ENCODE measurements around the gene CHIT1. TPM values are rescaled to one million over a fixed set of nuclear protein-coding genes. Genes with fewer than 3 reads are reported as not detected.

Gene CHIT1
- total RNA-seq, 1 experiment from 2014 or later, result not detected

DNA sequence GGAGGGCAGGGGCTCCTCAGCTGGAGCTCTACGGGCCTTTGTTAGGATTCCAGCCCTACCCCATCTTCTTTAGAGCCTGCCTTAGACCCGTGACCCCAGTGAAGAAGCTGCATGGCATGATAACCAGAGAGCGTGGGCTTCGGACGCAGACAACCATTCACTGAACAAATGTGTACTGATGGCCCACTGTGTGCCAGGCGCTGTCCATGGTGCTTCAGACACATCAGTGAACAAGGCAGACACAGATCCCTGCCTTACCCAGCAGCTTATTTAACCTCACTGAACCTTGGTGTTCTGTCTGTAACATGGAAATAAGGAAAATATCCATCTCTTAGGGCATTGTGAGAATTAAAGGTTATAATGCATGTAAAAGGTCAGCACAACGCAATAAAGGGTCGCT, 9.5 kb downstream of the CHIT1 start:
- Histone ChIP-seq H3K4me2 (ENCODE audit: low read length) (no peak overlapping the region), H3K4me1 (ENCODE audit: control insufficient read depth in 1 of 2, insufficient read depth in 2 of 2, low read length in 2 of 2) (peaks cover 0 to 12% of the 10 kb centered on the region in 2 experiments; a peak in 1 of 4 replicates), H3K4me3 (replicated peaks in 1 of 2; ENCODE audit: low read depth in 1 of 2, low read length in 2 of 2) (no peak overlapping the region), H3K27ac (ENCODE audit: low read depth, low read length) (no peak overlapping the region), H3K9me2 (ENCODE audit: insufficient read depth) (no peaks in the 10 kb centered on the region), H3K36me3 (ENCODE audit: control insufficient read depth in 1 of 2, insufficient read depth in 2 of 2, low read length in 2 of 2) (no peaks in the 10 kb centered on the region), H3K9me3 (ENCODE audit: control insufficient read depth in 1 of 2, insufficient read depth in 1 of 2, low read depth in 1 of 2, low read length in 2 of 2) (no peaks in the 10 kb centered on the region), H2AFZ (ENCODE audit: low read depth, low read length, poor library complexity, severe bottlenecking) (no peak overlapping the region), H3K27me3 (ENCODE audit: insufficient read depth, low read length) (peaks cover 15% of the 10 kb centered on the region; the same call in 1 of the 2 replicates), H3K9ac (ENCODE audit: low read length) (no peak overlapping the region), H4K20me1 (ENCODE audit: insufficient read depth) (no peaks in the 10 kb centered on the region), H3K79me2 (ENCODE audit: insufficient read depth, low read length) (no peaks in the 10 kb centered on the region)
- RAD21 ChIA-PET (ENCODE audit: low non-redundant PET in 1 of 2, low total read pairs in 2 of 2, uncharacterized antibody in 2 of 2, unreplicated experiment in 2 of 2), result no interaction called here
- DNase-seq (ENCODE audit: low read depth, low spot score) (no peak), ATAC-seq (no peak)
- intact Hi-C loops (cut with micrococcal nuclease), result no loop called here
- no TSS peak for BruUV-seq (replicated peaks)
- CTCF ChIA-PET, result interaction anchor here (1.2 kb wide), 1 partner anchor 102 kb away, joined by 3 read pairs; no protein-coding TSS in a partner anchor
- POLR2A ChIA-PET, result no interaction called here
- no peak for TF ChIP-seq YY1 (IDR thresholded peaks at IDR 0.05; ENCODE audit: extremely low read depth, insufficient replicate concordance, low read depth, low read length)
- TF ChIP-seq, protein P1, sequence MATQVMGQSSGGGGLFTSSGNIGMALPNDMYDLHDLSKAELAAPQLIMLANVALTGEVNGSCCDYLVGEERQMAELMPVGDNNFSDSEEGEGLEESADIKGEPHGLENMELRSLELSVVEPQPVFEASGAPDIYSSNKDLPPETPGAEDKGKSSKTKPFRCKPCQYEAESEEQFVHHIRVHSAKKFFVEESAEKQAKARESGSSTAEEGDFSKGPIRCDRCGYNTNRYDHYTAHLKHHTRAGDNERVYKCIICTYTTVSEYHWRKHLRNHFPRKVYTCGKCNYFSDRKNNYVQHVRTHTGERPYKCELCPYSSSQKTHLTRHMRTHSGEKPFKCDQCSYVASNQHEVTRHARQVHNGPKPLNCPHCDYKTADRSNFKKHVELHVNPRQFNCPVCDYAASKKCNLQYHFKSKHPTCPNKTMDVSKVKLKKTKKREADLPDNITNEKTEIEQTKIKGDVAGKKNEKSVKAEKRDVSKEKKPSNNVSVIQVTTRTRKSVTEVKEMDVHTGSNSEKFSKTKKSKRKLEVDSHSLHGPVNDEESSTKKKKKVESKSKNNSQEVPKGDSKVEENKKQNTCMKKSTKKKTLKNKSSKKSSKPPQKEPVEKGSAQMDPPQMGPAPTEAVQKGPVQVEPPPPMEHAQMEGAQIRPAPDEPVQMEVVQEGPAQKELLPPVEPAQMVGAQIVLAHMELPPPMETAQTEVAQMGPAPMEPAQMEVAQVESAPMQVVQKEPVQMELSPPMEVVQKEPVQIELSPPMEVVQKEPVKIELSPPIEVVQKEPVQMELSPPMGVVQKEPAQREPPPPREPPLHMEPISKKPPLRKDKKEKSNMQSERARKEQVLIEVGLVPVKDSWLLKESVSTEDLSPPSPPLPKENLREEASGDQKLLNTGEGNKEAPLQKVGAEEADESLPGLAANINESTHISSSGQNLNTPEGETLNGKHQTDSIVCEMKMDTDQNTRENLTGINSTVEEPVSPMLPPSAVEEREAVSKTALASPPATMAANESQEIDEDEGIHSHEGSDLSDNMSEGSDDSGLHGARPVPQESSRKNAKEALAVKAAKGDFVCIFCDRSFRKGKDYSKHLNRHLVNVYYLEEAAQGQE (IDR thresholded peaks at IDR 0.05; ENCODE audit: low read depth), result peak; percentile 71
- TF ChIP-seq JUND (IDR thresholded peaks at IDR 0.05), result no peak
- TF ChIP-seq RAD21 (IDR thresholded peaks at IDR 0.05; ENCODE audit: low read depth), result no peak
- TF ChIP-seq, protein P2, sequence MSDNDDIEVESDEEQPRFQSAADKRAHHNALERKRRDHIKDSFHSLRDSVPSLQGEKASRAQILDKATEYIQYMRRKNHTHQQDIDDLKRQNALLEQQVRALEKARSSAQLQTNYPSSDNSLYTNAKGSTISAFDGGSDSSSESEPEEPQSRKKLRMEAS (IDR thresholded peaks at IDR 0.05), result no peak
- no peak for TF ChIP-seq SIN3A (IDR thresholded peaks at IDR 0.05; ENCODE audit: low read depth)
- TF ChIP-seq EGR1 (IDR thresholded peaks at IDR 0.05; ENCODE audit: low read depth), result no peak

All from HCT116 (cell line).